T-helper 1 cell (primary cell): ENCODE measurements around the gene PLA2G6.
"Not testable (repeated sequence)": the region's sequence is repeated elsewhere in the genome, so short reads cannot be mapped to it uniquely, and the experiment has no call there.

Experiments used
- DNase-seq, 5 donors: peaks; one replicate each; pipeline ENCODE4 v3.0.0-alpha.2; 2012 to 2020

The PLA2G6 gene

GRCh38 chr22:38131399-38131798 lies 50.2 kb downstream of the PLA2G6 start:
- no peak for DNase-seq

- DNase-seq = no peak
These were observed 51.8 kb downstream of the PLA2G6 start for GRCh38 chr22:38129856-38130255.

GRCh38 chr22:38129021-38129420 lies 52.6 kb downstream of the PLA2G6 start:
- no peak for DNase-seq

- DNase-seq = no peak
These were observed 53.8 kb downstream of the PLA2G6 start for GRCh38 chr22:38127869-38128268.

GRCh38 chr22:38126928-38127668 lies 54.5 kb downstream of the PLA2G6 start:
- DNase-seq = no peak

GRCh38 chr22:38125751-38126201 lies 55.9 kb downstream of the PLA2G6 start:
- no peak for DNase-seq

- no peak for DNase-seq
These were observed 56.5 kb downstream of the PLA2G6 start for GRCh38 chr22:38125038-38125610.

GRCh38 chr22:38124236-38124974 lies 57.2 kb downstream of the PLA2G6 start:
- DNase-seq = no peak

GRCh38 chr22:38122616-38123015 lies 59.0 kb downstream of the PLA2G6 start:
- DNase-seq = no peak

GRCh38 chr22:38120359-38121110 lies 61.1 kb downstream of the PLA2G6 start:
- no peak for DNase-seq

- DNase-seq = not testable (repeated sequence)
These were observed 62.9 kb downstream of the PLA2G6 start for GRCh38 chr22:38118747-38119146.

- DNase-seq = no peak
These were observed 63.4 kb downstream of the PLA2G6 start for GRCh38 chr22:38118182-38118581.

GRCh38 chr22:38117556-38117955 lies 64.1 kb downstream of the PLA2G6 start:
- DNase-seq = not testable (repeated sequence)

- DNase-seq = no peak
These were observed 66.0 kb downstream of the PLA2G6 start for GRCh38 chr22:38115423-38116205.

- peak; percentile 41 to 65 (median 58) for DNase-seq
These were observed 66.9 kb downstream of the PLA2G6 start for GRCh38 chr22:38114484-38115398.

GRCh38 chr22:38112381-38112780 lies 69.2 kb downstream of the PLA2G6 start:
- DNase-seq = no peak

GRCh38 chr22:38111925-38112355 lies 69.7 kb downstream of the PLA2G6 start:
- no peak for DNase-seq

- no peak for DNase-seq
These were observed 70.5 kb downstream of the PLA2G6 start for GRCh38 chr22:38110863-38111852.

GRCh38 chr22:38110008-38110862 lies 71.4 kb downstream of the PLA2G6 start, which contains the start of gene BAIAP2L2:
Gene BAIAP2L2 (minus strand): TSS chr22:38110684. CDS start chr22:38110525, 159 bp downstream.
- DNase-seq = peak in 1 of 5 donors; percentile 14
